GM21717 (cell line): Measurements from ENCODE around the gene SLC66A2.
"Not testable (repeated sequence)": the region's sequence is repeated elsewhere in the genome, so short reads cannot be mapped to it uniquely, and the experiment has no call there.

Experiments
- ATAC-seq: cut with Tn5 transposase; IDR thresholded peaks from one replicate; pipeline ENCODE4 v1.9.1; 2021; ENCODE audit warnings: mild to moderate bottlenecking, moderate library complexity; ENCODE audit not compliant: unreplicated experiment

SLC66A2 gene

DNA sequence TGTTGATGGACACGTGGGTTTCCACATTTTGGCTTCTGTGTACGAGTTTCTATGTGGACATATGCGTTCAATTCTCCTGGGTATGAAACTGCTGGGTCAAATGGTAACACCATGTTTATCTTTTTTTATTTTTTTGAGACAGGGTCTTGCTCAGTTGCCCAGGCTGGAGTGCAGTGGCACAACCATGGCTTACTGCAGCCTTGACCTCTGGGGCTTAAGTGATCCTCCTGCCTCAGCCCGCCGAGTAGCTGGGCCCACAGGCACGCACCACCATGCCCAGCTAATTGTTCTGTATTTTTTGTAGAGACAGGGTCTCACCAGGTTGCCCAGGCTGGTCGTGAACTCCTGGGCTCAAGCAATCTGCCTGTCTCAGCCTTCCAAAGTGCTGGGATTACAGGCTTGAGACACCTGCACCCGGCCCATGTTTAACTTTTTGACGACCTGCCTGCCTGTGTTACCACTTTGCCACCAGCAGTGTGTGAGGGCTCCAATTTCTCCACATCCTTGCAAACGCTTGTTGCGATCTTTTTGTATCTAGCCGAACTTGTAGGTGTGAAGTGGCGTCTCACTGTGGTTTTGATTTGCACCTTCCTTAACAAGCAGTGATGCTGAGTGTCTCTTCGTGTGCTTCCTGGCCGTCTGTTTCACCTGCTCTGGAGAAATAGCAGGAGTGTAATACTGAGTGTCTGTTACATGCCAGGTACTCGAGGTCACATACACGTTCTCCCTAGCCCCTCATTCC lies 19.9 kb upstream of the SLC66A2 start:
- ATAC-seq: no peak

DNA sequence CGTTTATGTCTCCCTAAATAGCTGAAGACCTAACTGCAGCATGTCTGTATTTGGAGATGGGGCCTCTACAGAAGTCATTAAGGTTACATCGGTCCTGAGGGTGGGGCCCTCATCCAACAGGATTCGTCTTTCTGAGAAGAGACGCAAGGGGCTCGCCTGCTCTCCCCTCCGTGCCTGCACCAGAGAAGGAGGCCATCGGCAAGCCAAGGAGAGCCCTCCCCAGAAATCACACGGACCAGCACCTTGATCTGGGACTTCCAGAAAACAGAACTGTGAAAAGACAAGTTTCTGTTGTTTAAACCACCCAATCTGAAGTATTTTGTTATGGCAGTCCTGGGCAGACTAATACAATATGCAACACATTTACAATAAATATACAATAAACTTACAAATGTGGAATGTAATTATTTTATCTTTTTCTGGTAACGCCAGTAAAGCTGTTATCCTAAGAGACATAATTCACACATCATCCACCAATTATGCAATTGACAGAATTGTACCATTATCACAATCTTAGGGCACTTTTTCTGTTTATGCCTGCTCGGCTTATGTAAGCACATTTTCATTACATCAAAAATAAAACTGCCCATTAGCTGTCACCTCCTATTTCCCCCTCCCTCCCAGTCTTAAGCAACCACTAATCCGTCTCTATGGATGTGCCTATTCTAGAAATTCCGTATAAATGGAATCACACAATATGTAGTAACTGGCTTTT lies 19.1 kb upstream of the SLC66A2 start:
- no peak for ATAC-seq

DNA sequence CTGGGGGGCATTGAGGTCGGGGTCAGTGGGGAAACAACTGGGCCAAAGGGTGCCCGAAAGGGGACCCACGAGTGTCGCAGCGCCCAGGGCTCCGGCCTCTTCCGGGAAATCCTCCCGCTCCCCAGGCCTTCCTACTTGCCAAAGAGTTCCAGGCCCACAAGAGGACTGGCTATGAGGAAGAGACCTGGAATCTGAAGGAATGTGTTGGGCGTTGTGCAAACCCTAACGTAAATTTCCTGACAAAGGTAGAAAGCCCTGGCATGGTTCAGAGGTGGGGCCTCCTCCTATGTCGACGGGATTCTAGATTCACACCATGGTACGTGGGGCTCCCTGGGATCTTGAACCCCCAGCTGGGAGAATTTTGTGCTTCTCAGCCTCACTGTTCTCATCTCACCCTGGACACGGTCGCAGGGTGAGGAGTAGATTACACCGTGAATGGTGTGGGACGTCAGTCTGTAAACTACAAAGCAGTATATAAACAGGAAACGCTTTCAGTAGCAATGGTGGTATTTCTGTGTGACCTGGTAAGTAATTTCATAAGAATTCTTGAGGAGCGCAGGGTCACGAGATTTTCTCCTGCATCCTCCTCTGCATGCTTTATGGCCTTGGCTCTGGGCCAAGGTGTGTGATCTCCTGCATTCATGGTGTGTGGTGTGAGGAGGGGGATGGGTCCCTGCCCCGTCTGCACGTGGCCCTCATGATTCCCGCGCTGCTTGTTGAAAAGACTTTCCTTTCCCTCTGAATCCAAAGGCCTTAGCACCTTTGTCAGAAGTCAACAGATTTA lies 13.9 kb upstream of the SLC66A2 start:
- ATAC-seq: no peak

- peak; percentile 85 for ATAC-seq
Observed at GRCh38 chr18:79964330-79965118, 13.1 kb upstream of the SLC66A2 start, which contains the start of gene HSBP1L1. Gene HSBP1L1 (plus strand): TSS chr18:79964643. CDS start chr18:79964736, 93 bp downstream.

- no peak for ATAC-seq
Observed at GRCh38 chr18:79963658-79964329, 12.3 kb upstream of the SLC66A2 start.

DNA sequence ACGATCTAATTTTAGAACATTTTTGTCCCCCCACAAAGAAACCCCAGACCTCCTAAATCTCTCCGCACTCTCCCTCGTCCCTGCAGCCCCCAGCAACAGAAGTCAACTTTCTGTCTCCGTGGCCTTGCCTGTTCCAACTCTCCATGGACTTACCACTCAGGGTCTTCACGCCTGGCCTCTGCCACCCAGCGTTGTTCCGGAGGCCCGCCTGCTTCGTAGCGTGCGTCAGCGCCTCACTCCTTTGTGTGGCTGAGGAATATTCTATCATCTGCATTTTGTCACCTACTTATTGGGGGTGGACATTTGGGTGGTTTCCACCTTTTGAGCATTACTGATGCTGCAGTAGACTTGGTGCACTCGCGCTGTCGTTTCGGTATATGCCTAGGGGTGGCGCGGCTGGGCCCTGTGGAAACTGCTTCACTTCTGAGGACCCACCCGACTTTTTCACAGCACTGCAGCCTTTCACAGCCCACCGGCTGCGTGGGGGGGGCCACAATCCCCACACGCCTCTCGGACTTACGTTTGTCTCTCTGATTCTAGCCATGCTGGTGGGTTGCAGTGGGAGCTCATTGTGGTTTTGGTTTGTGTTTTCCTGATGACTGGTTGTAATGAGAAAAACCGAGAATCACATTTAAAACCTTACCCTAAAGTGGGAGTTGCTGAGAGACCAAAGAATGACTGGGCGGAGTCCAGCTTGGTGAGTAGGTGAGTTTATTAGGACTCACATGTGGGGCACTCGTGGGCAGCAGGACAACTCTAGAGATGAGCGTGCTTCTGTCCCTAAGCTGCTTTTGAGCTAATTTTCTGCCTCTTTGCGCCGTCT lies 11.6 kb upstream of the SLC66A2 start:
- no peak for ATAC-seq

- no peak for ATAC-seq
Observed at GRCh38 chr18:79962311-79962710, 10.9 kb upstream of the SLC66A2 start.

DNA sequence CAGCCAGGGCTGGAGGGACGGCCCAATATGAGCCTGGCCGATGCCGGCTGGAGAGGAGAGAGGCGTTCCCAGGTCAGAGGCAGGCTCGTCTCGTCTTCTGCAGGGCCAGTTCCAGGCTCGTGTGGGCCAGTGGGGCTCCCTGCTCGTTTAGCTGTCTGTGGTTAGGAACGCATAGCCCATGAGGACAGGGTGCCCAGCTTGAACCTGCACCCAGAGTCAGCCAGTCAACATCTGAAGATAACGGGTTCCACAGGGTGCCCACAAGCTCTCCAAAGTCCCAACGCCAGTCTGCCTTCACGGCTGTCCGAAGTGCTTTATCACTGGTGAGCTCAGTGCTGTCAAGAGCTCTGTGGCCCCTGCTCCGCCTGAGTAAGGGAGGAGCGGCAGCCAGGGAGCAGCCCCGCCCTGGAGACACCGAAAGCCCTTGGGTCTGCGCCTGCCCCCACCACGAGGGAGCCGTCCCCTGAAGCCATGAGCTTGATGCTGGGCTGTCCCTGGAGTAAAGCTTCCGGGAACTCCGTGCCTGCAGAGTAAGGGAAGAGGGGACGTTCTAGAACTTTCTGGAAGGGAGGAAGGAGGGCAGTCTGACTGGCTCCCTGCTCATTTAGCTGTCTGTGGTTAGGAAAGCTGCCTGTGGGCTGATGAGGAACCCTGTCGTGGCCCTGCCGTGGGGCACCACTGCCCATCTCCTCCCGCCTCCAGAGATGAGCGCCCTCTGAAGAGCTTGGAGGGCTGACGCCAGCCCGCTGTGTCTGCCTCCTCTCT lies 10.3 kb upstream of the SLC66A2 start:
- ATAC-seq: no peak

DNA sequence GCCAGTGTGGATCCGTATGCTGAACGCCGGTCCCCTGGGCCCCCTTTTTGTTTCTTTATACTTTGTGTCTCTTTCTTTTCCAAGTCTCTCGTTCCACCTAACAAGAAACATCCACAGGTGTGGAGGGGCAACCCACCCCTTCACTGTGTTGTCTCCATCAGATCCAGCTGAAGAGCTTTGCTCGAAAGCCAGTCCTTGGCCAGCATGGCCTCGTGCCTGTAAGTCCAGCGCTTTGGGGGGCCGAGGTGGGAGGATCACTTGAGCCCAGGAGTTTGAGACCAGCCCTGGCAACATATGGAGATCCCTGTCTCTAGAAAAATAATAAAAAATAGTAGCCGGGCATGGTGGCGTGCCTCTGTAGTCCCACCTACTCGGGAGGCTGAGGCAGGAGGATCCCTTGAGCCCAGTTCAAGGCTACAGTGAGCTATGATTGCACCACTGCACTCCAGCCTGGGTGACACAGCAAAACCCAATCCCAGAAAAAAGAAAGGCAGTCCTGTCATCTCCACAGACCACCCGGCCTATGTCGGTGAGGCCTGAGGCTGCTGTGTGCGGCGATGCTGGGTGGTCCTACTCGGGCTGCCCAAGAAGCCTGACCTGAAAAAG lies 9.6 kb upstream of the SLC66A2 start:
- ATAC-seq: no peak

DNA sequence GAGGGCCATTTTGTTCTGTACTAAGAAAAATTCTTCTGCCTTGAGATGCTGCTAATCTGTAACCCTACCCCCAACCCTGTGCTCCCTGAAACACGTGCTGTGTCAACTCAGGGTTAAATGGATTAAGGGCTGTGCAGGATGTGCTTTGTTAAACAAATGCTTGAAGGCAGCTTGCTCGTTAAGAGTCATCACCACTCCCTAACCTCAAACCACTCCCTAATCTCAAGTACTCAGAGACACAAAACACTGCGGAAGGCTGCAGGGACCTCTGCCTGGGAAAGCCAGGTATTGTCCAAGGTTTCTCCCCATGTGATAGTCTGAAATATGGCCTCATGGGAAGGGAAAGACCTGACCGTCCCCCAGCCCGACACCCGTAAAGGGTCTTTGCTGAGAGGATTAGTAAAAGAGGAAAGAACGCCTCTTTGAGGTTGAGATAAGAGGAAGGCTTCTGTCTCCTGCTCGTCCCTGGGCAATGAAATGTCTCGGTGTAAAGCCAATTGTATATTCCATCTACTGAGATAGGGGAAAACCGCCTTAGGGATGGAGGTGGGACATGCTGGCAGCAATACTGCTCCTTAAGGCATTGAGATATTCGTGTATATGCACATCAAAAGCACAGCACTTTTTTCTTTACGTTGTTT lies 8.8 kb upstream of the SLC66A2 start:
- not testable (repeated sequence) for ATAC-seq

GRCh38 chr18:79958981-79959380 lies 7.5 kb upstream of the SLC66A2 start:
- ATAC-seq: no peak

GRCh38 chr18:79956276-79956675 lies 4.8 kb upstream of the SLC66A2 start:
- ATAC-seq: no peak

GRCh38 chr18:79955302-79956075 lies 4.0 kb upstream of the SLC66A2 start:
- no peak for ATAC-seq

DNA sequence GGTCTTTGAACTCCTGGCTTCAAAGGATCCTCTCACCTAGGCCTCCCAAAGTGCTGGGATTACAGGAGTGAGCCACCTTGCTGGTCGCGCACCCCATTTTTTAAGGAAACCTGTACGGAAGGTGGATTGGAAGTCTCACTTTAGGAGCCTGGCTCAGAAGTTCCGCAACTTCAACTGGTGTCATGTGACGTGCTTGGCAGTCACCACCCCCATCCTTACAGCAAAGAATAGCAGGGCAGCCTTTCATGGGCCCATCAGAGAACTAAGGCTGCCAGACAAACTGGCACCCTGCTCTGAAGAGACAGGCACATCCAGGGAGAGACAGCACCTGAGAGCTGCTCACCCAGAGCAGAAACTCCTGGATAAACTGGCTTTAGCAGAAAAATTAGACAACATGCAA lies 3.3 kb upstream of the SLC66A2 start:
- ATAC-seq: no peak

GRCh38 chr18:79953971-79954651 lies 2.7 kb upstream of the SLC66A2 start:
- no peak for ATAC-seq

- no peak for ATAC-seq
Observed at GRCh38 chr18:79952996-79953559, 1.6 kb upstream of the SLC66A2 start.
